A673 (cell line): Measurements from ENCODE around the gene TMEM270. TPM values are rescaled to one million over a fixed set of nuclear protein-coding genes. Genes with fewer than 3 reads are reported as not detected.

Source experiments
- BruUV-seq: library from RNA; stranded (reverse); fragments of 400-500 nt; replicated peaks from 2 replicates; lab custom pipeline; 2021; lab: Mats Ljungman, UMichigan
- CTCF ChIA-PET: fragments of 300-600 bp; sonication (Branson Sonifier 250); formaldehyde crosslinking; loops from one replicate; lab custom pipeline; 2022; ENCODE audit warnings: antibody characterized with exemption; lab: Charles Lee
- POLR2A ChIA-PET: fragments of 300-600 bp; sonication (Branson Sonifier 250); formaldehyde crosslinking; loops from one replicate; lab custom pipeline; 2022; ENCODE audit warnings: antibody characterized with exemption; ENCODE audit not compliant: low non-redundant PET; lab: Charles Lee
- DNase-seq: peaks from one replicate; pipeline ENCODE4 v3.0.0-alpha.2; 2015; ENCODE audit warnings: low spot score
- H3K27ac ChIP-seq: fragments of 200-600 bp; sonication (generic); 2 replicates; pipeline ENCODE4 v1.5.1; 2016; ENCODE audit warnings: mixed run types, low read depth, mild to moderate bottlenecking, mixed read lengths, antibody characterized with exemption, low read length; ENCODE audit not compliant: poor library complexity, severe bottlenecking
- H3K27me3 ChIP-seq: fragments of 200-600 bp; sonication (generic); replicated peaks from 2 replicates; pipeline ENCODE4 v1.6.1; 2017; ENCODE audit warnings: mixed run types, low read depth, mild to moderate bottlenecking, mixed read lengths, antibody characterized with exemption, low read length; ENCODE audit not compliant: insufficient read depth, poor library complexity
- H3K36me3 ChIP-seq: fragments of 200-600 bp; sonication (generic); 2 replicates; pipeline ENCODE4 v1.6.1; 2016; ENCODE audit warnings: mixed run types, mild to moderate bottlenecking, mixed read lengths, antibody characterized with exemption, low read length; ENCODE audit not compliant: insufficient read depth, poor library complexity, severe bottlenecking
- H3K4me1 ChIP-seq: fragments of 200-600 bp; sonication (generic); 2 replicates; pipeline ENCODE4 v1.6.1; 2017; ENCODE audit warnings: mixed run types, mild to moderate bottlenecking, mixed read lengths, antibody characterized with exemption, low read length; ENCODE audit not compliant: insufficient read depth, poor library complexity, severe bottlenecking
- H3K4me3 ChIP-seq: fragments of 200-600 bp; sonication (generic); 2 replicates; pipeline ENCODE4 v1.5.1; 2016; ENCODE audit warnings: low read depth, mixed run types, mild to moderate bottlenecking, mixed read lengths, low read length; ENCODE audit not compliant: poor library complexity, severe bottlenecking
- H3K9me3 ChIP-seq: fragments of 200-600 bp; sonication (generic); 2 replicates; pipeline ENCODE4 v1.6.1; 2016; ENCODE audit warnings: mixed run types, low read depth, mild to moderate bottlenecking, mixed read lengths, antibody characterized with exemption, low read length; ENCODE audit not compliant: poor library complexity, severe bottlenecking
- CTCF ChIP-seq: fragments of 300-800, 200-600 bp; sonication (generic); conservative IDR thresholded peaks from 2 replicates; pipeline ENCODE4 v1.5.1; 2017; ENCODE audit warnings: low read depth, mild to moderate bottlenecking, antibody characterized with exemption, low read length, moderate library complexity, mixed read lengths
- EZH2 ChIP-seq: fragments of 200-600 bp; sonication (generic); IDR thresholded peaks from 2 replicates; pipeline ENCODE4 v1.6.1; 2017; ENCODE audit warnings: borderline replicate concordance, low read depth, mild to moderate bottlenecking, mixed read lengths, antibody characterized with exemption, low read length; ENCODE audit not compliant: poor library complexity, severe bottlenecking
- intact Hi-C: fragments of 100-400 bp; cut with micrococcal nuclease; formaldehyde crosslinking; loops from one replicate; pipeline ENCODE4 v1.10.0; 2022; ENCODE audit not compliant: unreplicated experiment
- total RNA-seq: library from RNA; stranded (reverse); gene quantifications from 2 replicates; pipeline ENCODE4 v1.2.3, GENCODE V29; 2021

The TMEM270 gene
- total RNA-seq, 1 experiment from 2014 or later = not detected

GRCh38 chr7:73893342-73894101 is 32.6 kb downstream of the TMEM270 start:
- intact Hi-C loops = no loop called here
- Histone ChIP-seq H3K4me1 (no peaks in the 10 kb centered on the region), H3K4me3 (no peak overlapping the region), H3K36me3 (no peaks in the 10 kb centered on the region), H3K27me3 (no peaks in the 10 kb centered on the region), H3K9me3 (no peaks in the 10 kb centered on the region), H3K27ac (no peak overlapping the region)
- no TSS peak for BruUV-seq
- no peak for DNase-seq
- ChIA-PET POLR2A (no interaction called here), CTCF (no interaction called here)
- TF ChIP-seq CTCF (no peak), EZH2 (no peak)

GRCh38 chr7:73894166-73894565 is 33.2 kb downstream of the TMEM270 start:
- Histone ChIP-seq H3K4me3 (no peak overlapping the region), H3K36me3 (no peaks in the 10 kb centered on the region), H3K27me3 (no peaks in the 10 kb centered on the region), H3K4me1 (no peaks in the 10 kb centered on the region), H3K9me3 (no peaks in the 10 kb centered on the region), H3K27ac (no peak overlapping the region)
- POLR2A ChIA-PET = no interaction called here
- TF ChIP-seq EZH2 (no peak), CTCF (no peak)
- intact Hi-C loops = no loop called here
- CTCF ChIA-PET = no interaction called here
- BruUV-seq = no TSS peak
- DNase-seq = no peak

- TF ChIP-seq CTCF (no peak), EZH2 (no peak)
- Histone ChIP-seq H3K27ac (no peak overlapping the region), H3K4me3 (no peak overlapping the region), H3K9me3 (no peaks in the 10 kb centered on the region), H3K4me1 (no peaks in the 10 kb centered on the region), H3K27me3 (no peaks in the 10 kb centered on the region), H3K36me3 (no peaks in the 10 kb centered on the region)
- no peak for DNase-seq
- ChIA-PET POLR2A (no interaction called here), CTCF (no interaction called here)
- no TSS peak for BruUV-seq
- intact Hi-C loops = no loop called here
Observed at GRCh38 chr7:73894733-73895551, 34.0 kb downstream of the TMEM270 start.
